Karpas-422 (cell line): ENCODE measurements around the gene EIF2B2. TPM values are rescaled to one million over a fixed set of nuclear protein-coding genes. Genes with fewer than 3 reads are reported as not detected.

Source experiments
- DNase-seq: peaks from one replicate; pipeline ENCODE4 v3.0.0-alpha.2; 2015
- H2AFZ ChIP-seq: fragments of 200-600 bp; sonication (generic); 2 replicates; pipeline ENCODE4 v1.6.1; 2014; ENCODE audit warnings: antibody characterized with exemption, low read length, mixed read lengths
- H3K27ac ChIP-seq: fragments of 200-600 bp; sonication (generic); 2 replicates; pipeline ENCODE4 v1.5.1; 2014; ENCODE audit warnings: mild to moderate bottlenecking, low read length, moderate library complexity
- H3K27me3 ChIP-seq: fragments of 200-600 bp; sonication (generic); 2 replicates; pipeline ENCODE4 v1.6.1; 2014; ENCODE audit warnings: low read length, mixed read lengths
- H3K36me3 ChIP-seq: fragments of 200-600 bp; sonication (generic); 2 replicates; pipeline ENCODE4 v1.6.1; 2014; ENCODE audit warnings: low read length, mixed read lengths; ENCODE audit not compliant: insufficient read depth
- H3K4me1 ChIP-seq: fragments of 200-600 bp; sonication (generic); 2 replicates; pipeline ENCODE4 v1.6.1; 2014; ENCODE audit warnings: mild to moderate bottlenecking, low read length, mixed read lengths
- H3K4me2 ChIP-seq: fragments of 200-600 bp; sonication (generic); 2 replicates; pipeline ENCODE4 v1.6.1; 2014; ENCODE audit warnings: low read length, low read depth, mild to moderate bottlenecking; ENCODE audit not compliant: poor library complexity, severe bottlenecking
- H3K4me3 ChIP-seq: fragments of 200-600 bp; sonication (generic); 2 replicates; pipeline ENCODE4 v1.5.1; 2014; ENCODE audit warnings: mild to moderate bottlenecking, antibody characterized with exemption, low read length, mixed read lengths
- H3K79me2 ChIP-seq: fragments of 200-600 bp; sonication (generic); 2 replicates; pipeline ENCODE4 v1.6.1; 2014; ENCODE audit warnings: mild to moderate bottlenecking, low read length, mixed read lengths
- H3K9ac ChIP-seq: fragments of 200-600 bp; sonication (generic); 2 replicates; pipeline ENCODE4 v1.6.0; 2014; ENCODE audit warnings: low read length
- H3K9me2 ChIP-seq: fragments of 200-600 bp; sonication (generic), shearing (Covaris generic); replicated peaks from 2 replicates; pipeline ENCODE4 v1.6.0; 2014; ENCODE audit warnings: mild to moderate bottlenecking, low read length, moderate library complexity; ENCODE audit not compliant: insufficient read depth
- H3K9me3 ChIP-seq: fragments of 300-700, 200-600 bp; sonication (generic); 2 replicates; pipeline ENCODE4 v1.6.1; 2014; ENCODE audit warnings: low read length, mixed read lengths
- H4K20me1 ChIP-seq: fragments of 200-600 bp; sonication (generic); 2 replicates; pipeline ENCODE4 v1.6.1; 2014; ENCODE audit warnings: mild to moderate bottlenecking, antibody characterized with exemption, low read length, low read depth; ENCODE audit not compliant: insufficient read depth
- total RNA-seq: library from RNA; depleted of rRNA; stranded (reverse); fragments of >200 nt; shearing (Covaris generic); gene quantifications from 2 replicates; pipeline ENCODE4 v1.2.3, GENCODE V29; 2014; ENCODE audit warnings: low replicate concordance

Gene EIF2B2
- total RNA-seq, 1 experiment from 2014 or later = 86.5 TPM

GRCh38 chr14:75025876-75026275 lies 23.2 kb downstream of the EIF2B2 start:
- Histone ChIP-seq H3K9ac (no peak overlapping the region), H2AFZ (no peak overlapping the region), H3K9me2 (no peaks in the 10 kb centered on the region), H3K79me2 (no peaks in the 10 kb centered on the region), H3K36me3 (peaks cover 76% of the 10 kb centered on the region), H3K9me3 (no peaks in the 10 kb centered on the region), H3K27me3 (no peaks in the 10 kb centered on the region), H3K4me3 (no peak overlapping the region), H4K20me1 (no peaks in the 10 kb centered on the region), H3K4me1 (no peaks in the 10 kb centered on the region), H3K27ac (no peak overlapping the region), H3K4me2 (no peak overlapping the region)
- no peak for DNase-seq

DNA sequence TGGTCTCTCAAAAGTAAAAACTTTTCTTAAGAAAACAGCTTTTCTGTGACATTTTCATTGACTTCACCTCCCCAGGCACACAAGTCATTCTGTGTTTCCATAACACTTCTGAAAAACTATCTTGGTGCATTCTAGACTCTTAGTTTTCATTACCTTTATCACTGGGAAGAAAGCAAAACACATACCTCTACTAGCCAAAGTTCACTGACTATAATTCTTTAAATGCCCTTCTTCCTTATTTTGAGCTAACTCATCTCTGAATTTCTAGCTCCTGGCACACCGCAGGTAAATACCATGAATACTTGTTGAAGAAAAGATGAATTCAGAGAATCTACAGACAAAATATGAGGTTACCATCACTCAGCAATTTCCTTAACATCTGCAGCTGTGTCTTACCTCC lies 27.4 kb downstream of the EIF2B2 start:
- Histone ChIP-seq H3K79me2 (no peaks in the 10 kb centered on the region), H3K9me3 (no peaks in the 10 kb centered on the region), H3K27me3 (no peaks in the 10 kb centered on the region), H4K20me1 (no peaks in the 10 kb centered on the region), H3K4me3 (no peak overlapping the region), H3K9ac (no peak overlapping the region), H3K9me2 (no peaks in the 10 kb centered on the region), H3K4me1 (no peaks in the 10 kb centered on the region), H3K4me2 (no peak overlapping the region), H2AFZ (no peak overlapping the region), H3K36me3 (peaks cover 76% of the 10 kb centered on the region), H3K27ac (no peak overlapping the region)
- no peak for DNase-seq

DNA sequence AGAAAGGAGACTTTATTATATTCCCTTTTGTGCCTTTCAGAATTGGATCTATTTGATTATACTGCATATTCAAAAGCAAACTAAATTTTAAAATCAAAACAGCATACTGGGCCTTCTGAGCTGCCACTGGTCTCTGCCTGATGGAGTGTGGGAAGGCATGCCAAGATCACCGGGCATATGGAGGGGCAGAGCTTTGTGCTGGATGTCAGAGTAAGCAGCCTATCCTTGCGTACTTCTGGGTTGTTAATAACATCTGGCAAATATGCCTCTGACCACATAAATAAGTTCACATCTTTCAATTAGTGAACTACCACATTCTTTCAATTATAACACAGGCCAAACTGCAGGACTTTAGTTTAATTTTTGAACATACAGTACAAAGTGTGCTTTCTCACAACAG lies 30.2 kb downstream of the EIF2B2 start:
- Histone ChIP-seq H3K27ac (no peak overlapping the region), H3K79me2 (peaks cover 3% of the 10 kb centered on the region; the same call in 1 of the 2 replicates), H3K4me3 (no peak overlapping the region), H3K9me3 (no peaks in the 10 kb centered on the region), H3K36me3 (peaks cover 77% of the 10 kb centered on the region), H2AFZ (no peak overlapping the region), H3K9ac (no peak overlapping the region), H3K4me1 (no peaks in the 10 kb centered on the region), H3K4me2 (no peak overlapping the region), H3K27me3 (no peaks in the 10 kb centered on the region), H3K9me2 (no peaks in the 10 kb centered on the region), H4K20me1 (no peaks in the 10 kb centered on the region)
- DNase-seq = no peak

- no peak overlapping the region for H3K27ac ChIP-seq
- no peak overlapping the region for H3K4me2 ChIP-seq
- H3K4me3 ChIP-seq = no peak overlapping the region
- no peaks in the 10 kb centered on the region for H3K9me3 ChIP-seq
- H3K9ac ChIP-seq = no peak overlapping the region
- no peaks in the 10 kb centered on the region for H3K27me3 ChIP-seq
- H4K20me1 ChIP-seq = 0 out of 2 replicates have a peak, but pooled peaks cover 5% of the 10 kb centered on the region
- H2AFZ ChIP-seq = no peak overlapping the region
- peaks cover 55% of the 10 kb centered on the region for H3K79me2 ChIP-seq
- peaks cover 6% of the 10 kb centered on the region; the same call in 1 of the 2 replicates for H3K4me1 ChIP-seq
- no peaks in the 10 kb centered on the region for H3K9me2 ChIP-seq
- peaks cover 72% of the 10 kb centered on the region for H3K36me3 ChIP-seq
- DNase-seq = no peak
Measured at GRCh38 chr14:75040507-75040906, 37.8 kb downstream of the EIF2B2 start.

GRCh38 chr14:75040959-75041358 lies 38.2 kb downstream of the EIF2B2 start:
- Histone ChIP-seq H3K36me3 (peaks cover 67% of the 10 kb centered on the region), H3K4me2 (no peak overlapping the region), H4K20me1 (0 out of 2 replicates have a peak, but pooled peaks cover 5% of the 10 kb centered on the region), H3K27ac (no peak overlapping the region), H2AFZ (no peak overlapping the region), H3K4me1 (peaks cover 7% of the 10 kb centered on the region; the same call in 1 of the 2 replicates), H3K27me3 (no peaks in the 10 kb centered on the region), H3K79me2 (peaks cover 56% of the 10 kb centered on the region), H3K9ac (no peak overlapping the region), H3K9me3 (no peaks in the 10 kb centered on the region), H3K9me2 (no peaks in the 10 kb centered on the region), H3K4me3 (no peak overlapping the region)
- DNase-seq = no peak

- H3K4me3 ChIP-seq = no peak overlapping the region
- H4K20me1 ChIP-seq = 0 out of 2 replicates have a peak, but pooled peaks cover 5% of the 10 kb centered on the region
- no peak overlapping the region for H3K27ac ChIP-seq
- no peaks in the 10 kb centered on the region for H3K27me3 ChIP-seq
- H3K79me2 ChIP-seq = peaks cover 62% of the 10 kb centered on the region
- no peaks in the 10 kb centered on the region for H3K9me2 ChIP-seq
- H3K9me3 ChIP-seq = no peaks in the 10 kb centered on the region
- H3K36me3 ChIP-seq = peaks cover 69% of the 10 kb centered on the region
- H2AFZ ChIP-seq = no peak overlapping the region
- no peak overlapping the region for H3K9ac ChIP-seq
- no peak overlapping the region for H3K4me2 ChIP-seq
- DNase-seq = no peak
- H3K4me1 ChIP-seq = peaks cover 7% of the 10 kb centered on the region; the same call in 1 of the 2 replicates
Measured at GRCh38 chr14:75041613-75042012, 38.9 kb downstream of the EIF2B2 start.

DNA sequence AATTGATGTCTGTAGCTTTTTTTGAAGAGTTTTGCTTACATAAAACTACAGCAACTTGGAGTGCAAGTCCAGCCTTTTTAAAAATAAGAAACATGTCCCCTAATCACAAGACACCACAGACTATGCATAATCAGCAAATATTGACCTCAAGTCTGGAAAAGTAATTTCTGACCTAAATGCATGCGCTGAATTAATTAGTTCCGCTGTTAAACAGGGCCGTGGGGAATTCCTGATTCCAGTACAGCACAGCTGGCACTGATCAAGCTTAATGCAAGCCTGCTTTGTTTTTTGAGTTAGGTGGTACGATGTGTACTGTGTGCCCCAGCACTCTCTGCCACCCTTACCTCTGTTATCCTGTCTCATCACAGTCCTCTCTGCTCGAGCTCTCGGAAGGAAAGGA lies 39.3 kb downstream of the EIF2B2 start:
- Histone ChIP-seq H3K27ac (no peak overlapping the region), H4K20me1 (0 out of 2 replicates have a peak, but pooled peaks cover 5% of the 10 kb centered on the region), H3K27me3 (no peaks in the 10 kb centered on the region), H3K9me3 (no peaks in the 10 kb centered on the region), H3K9ac (no peak overlapping the region), H3K4me2 (no peak overlapping the region), H3K36me3 (peaks cover 65% of the 10 kb centered on the region), H2AFZ (no peak overlapping the region), H3K79me2 (peaks cover 67% of the 10 kb centered on the region), H3K4me1 (peaks cover 7% of the 10 kb centered on the region; the same call in 1 of the 2 replicates), H3K9me2 (no peaks in the 10 kb centered on the region), H3K4me3 (no peak overlapping the region)
- no peak for DNase-seq

GRCh38 chr14:75044322-75044721 lies 41.6 kb downstream of the EIF2B2 start:
- Histone ChIP-seq H3K4me3 (no peak overlapping the region), H3K27ac (no peak overlapping the region), H3K9ac (no peak overlapping the region), H3K9me2 (no peaks in the 10 kb centered on the region), H3K9me3 (no peaks in the 10 kb centered on the region), H2AFZ (no peak overlapping the region), H3K79me2 (peaks cover 82% of the 10 kb centered on the region), H3K4me1 (peaks cover 10% of the 10 kb centered on the region; the same call in 1 of the 2 replicates), H3K4me2 (no peak overlapping the region), H3K27me3 (no peaks in the 10 kb centered on the region), H3K36me3 (peaks cover 64% of the 10 kb centered on the region), H4K20me1 (0 out of 2 replicates have a peak, but pooled peaks cover 5% of the 10 kb centered on the region)
- DNase-seq = no peak
